ENCODE results near the gene PKP4.

GRCh38 chr2:158619496-158619895, 162.7 kb downstream of the PKP4 start:
- TF ChIP-seq CTCF (IDR thresholded peaks at IDR 0.05): no peak
- no peak for TF ChIP-seq POLR2A (IDR thresholded peaks at IDR 0.05)
- TF ChIP-seq EP300 (IDR thresholded peaks at IDR 0.05): no peak
- TF ChIP-seq POLR2AphosphoS5 (IDR thresholded peaks at IDR 0.05): no peak
